IPS DF 4.7 (cell line): Measurements from ENCODE around the gene NUDT8.
"Not testable (repeated sequence)": the region's sequence is repeated elsewhere in the genome, so short reads cannot be mapped to it uniquely, and the experiment has no call there.

Experiments
- DNase-seq: peaks from one replicate; pipeline ENCODE4 v3.0.0-alpha.2; 2013; ENCODE audit warnings: low spot score; ENCODE audit errors: extremely low read depth

Gene NUDT8

DNA sequence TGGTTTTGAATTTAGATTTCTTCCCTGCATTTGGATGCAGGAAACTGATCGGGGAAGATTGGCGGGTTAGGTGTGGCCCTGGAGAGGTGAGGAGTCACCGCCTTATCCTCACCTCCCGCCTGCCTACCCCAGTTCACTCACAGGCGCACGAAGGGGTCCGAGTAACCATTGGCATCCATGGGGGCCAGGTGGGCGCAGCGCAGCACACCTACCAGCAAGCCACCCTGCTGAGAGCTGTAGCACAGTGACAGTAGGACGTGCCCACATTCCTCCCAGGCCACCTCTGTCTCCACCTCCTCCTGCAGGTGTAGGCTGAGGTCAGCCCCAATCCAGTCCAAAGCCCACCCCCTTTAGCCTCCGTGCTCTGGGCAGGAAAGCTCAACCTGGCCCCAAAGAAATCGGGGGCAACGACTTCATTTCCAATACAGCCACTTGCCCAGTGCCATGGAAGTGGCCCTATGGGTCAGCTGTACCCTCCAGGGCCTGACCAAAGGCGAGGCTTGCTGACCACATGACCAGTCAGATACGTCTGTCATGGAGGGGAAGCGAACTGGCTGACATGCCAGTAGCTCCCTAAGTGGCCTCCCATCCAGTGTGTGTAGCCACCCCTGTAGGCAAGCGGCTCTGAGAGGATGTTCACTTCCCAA, 16.3 kb downstream of the NUDT8 start:
- DNase-seq = no peak

DNA sequence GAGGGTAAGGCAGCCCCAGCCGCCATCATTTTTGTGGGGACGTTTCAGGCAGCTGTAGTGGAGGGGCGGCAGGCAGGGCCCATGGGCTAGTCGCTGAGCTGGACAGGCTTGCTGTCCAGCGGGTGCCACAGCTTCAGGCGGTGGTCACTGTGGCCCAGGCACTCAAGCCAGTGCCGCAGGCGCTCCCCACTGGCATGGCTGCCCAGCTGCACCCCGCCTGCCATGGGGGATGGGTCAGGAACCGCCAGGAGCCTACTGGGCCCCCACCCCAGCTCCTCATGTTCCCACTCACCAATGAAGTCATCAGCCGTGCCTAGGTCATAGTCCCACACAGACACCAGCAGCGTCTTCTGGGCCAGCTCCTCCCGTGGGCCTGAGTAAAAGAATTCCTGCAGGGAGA, 17.0 kb downstream of the NUDT8 start:
- no peak for DNase-seq

DNA sequence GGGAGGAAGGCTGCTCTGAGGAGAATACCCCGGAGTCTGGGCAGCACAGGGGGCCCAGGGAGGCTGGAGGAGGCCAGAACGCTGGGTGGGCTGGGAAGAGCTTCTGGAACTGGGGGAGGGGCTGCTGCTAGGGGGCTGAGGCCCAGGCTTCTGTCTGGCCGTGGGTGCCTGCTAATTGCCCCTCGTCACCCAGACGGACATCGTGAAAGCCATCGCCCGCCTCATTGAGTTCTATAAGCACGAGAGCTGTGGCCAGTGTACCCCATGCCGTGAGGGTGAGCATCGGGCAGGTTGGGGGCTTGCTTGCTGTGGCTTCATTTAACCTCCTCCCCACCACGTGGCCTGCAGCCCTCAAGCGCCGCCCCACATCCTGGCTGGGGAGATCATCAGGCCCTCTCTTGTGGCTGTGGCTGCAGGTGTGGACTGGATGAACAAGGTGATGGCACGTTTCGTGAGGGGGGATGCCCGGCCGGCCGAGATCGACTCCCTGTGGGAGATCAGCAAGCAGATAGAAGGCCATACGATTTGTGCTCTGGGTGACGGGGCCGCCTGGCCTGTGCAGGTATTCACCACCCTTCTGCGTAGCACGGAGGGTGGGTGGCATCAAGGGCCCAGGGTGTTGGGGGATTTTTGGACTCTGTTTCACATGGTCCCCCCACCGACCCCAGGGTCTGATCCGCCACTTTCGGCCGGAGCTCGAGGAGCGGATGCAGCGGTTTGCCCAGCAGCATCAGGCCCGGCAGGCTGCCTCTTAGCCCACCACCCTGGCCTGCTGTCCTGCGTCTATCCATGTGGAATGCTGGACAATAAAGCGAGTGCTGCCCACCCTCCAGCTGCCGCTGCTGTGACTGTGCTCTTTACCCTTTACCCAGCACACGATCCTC, 17.8 kb downstream of the NUDT8 start:
- DNase-seq = no peak

DNA sequence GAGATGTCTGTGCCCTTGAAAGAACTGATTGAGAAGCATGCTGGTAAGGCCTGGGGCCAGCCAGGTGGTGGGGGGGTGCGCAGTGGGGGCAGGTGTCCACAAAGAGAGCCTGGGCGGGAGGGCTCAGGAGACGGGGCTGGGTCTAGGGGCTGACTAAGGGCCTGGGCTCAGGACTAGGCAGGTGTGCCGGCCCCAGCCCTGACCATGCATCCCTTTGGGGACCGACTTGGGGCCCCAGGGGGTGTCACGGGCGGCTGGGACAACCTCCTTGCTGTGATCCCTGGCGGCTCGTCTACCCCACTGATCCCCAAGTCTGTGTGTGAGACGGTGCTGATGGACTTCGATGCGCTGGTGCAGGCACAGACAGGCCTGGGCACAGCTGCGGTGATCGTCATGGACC, 18.6 kb downstream of the NUDT8 start:
- no peak for DNase-seq

DNA sequence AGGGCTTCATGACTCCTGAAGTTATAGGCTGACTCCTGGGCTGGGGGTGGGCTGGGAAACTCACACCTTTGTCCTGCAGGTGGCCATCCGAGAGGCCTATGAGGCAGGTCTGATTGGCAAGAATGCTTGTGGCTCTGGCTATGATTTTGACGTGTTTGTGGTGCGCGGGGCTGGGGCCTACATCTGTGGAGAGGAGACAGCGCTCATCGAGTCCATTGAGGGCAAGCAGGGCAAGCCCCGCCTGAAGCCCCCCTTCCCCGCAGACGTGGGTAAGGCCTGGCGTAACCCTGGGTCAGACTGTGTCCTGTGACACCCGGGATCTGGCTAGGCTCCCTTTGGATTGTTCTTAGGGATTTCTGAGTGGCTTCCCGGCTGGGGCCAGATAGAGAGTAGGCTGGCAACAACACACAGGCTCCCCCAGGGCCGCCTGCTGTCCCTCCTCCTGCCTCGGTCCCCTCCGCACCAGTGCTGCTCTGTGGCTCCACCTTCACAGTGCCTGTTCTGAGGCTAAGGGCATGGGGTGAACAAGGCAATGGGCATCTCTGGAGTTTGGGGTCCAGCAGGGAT, 19.4 kb downstream of the NUDT8 start:
- DNase-seq = no peak

DNA sequence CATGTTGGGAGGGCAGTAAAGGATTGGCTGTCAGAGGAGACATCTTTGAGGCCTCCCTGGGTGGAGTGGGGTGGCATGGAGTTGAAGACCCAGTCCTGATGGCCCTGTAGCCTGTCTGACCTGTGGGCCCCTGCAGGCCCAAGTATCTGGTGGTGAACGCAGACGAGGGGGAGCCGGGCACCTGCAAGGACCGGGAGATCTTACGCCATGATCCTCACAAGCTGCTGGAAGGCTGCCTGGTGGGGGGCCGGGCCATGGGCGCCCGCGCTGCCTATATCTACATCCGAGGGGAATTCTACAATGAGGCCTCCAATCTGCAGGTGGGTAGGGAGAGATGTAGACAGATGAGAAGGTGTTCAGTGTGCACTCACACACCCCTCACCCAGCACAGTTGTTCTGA, 20.4 kb downstream of the NUDT8 start:
- no peak for DNase-seq

DNA sequence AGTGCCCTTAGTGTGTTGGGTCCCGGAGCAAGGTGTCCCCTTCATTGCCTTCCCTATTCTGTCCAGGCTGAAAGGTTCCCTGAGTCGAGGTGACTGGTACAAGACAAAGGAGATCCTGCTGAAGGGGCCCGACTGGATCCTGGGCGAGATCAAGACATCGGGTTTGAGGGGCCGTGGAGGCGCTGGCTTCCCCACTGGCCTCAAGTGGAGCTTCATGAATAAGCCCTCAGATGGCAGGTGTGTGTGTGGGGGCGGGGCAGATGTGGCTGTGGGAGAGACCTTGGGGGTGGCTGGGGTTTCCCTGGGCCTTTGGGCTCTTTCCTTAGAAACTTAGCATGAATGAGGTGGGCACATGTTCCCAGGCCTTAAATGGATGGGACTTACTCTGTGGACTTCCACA, 21.3 kb downstream of the NUDT8 start:
- no peak for DNase-seq

DNA sequence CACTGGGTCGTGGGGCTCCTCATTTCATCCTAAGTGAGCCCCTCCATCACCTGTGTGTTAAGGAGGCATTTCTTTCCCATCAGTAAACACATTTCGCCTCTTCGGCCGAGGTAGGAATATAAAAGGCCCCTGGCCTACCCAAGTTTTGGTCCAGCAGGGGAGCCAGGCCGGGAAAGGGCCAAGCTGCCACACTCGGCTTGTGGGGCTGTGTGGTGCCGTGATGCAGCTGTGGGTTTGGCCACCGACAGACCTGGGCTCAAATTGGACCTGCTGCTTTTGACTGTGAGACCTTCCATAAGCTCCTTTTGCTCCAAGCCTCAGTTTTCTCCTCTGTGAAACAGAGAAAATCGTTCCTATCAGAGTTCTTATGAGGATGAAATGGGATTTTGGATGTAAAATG, 22.2 kb downstream of the NUDT8 start:
- DNase-seq = no peak

DNA sequence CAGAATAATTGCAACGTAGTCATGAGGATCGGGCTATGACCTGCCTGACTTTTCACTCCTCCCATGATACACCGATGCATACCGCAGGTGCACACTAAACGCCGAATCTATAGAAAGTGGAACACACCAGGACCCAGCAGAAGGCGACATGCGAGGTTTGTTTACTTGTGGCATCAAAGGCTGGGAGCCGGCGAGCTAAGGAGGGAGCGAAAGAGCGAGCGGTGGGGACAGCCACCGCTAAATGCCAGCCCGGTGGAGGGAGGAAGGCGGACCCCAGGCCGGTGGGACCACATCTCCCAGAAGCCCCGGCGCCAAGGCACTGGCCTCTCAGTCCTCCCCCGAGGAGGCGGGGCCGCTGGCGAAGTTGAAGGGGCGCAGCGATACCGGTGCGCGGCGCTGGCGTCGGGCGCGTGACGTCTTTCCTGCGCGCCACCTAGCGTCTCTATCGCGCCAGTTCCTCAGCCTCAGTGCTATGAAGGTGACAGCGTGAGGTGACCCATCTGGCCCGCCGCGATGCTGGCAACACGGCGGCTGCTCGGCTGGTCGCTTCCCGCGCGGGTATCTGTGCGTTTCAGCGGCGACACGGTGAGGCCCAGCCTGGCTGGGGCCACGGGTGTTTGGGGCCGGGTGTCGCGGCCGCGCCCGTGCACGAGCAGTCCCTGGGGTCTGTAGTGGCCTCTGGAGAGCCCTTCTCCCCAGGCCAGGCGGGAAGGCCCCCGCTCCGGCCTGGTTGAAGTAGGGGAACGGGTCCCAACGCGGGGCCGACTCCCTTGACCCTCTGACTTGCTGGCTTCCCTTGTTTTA, 23.0 kb downstream of the NUDT8 start, which contains the start of gene NDUFV1:
Gene NDUFV1, plus strand, starts transcription at position 445 of the 804 bp plus-strand sequence. Its CDS starts 69 bp downstream, at position 514.
- no peak for DNase-seq

DNA sequence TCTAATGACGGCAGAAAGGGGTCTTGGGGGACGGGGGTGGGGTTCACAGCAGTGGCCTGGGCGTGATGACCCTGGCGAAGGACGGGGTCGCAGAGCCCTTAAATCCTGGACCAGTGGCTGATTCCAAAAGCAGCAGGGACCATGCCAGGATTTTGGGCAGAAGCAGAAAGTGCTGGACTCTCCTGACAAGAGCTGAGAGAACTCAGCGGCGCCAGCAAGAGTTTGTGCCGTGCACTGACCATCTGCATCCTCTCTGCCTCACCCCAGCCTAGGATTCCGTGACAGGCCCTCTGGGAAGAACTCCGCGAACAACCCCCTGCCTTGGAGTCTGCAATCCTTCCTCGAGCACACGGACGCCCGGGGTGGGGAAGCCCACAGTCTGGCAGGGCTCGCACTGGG, 23.6 kb downstream of the NUDT8 start:
- no peak for DNase-seq

DNA sequence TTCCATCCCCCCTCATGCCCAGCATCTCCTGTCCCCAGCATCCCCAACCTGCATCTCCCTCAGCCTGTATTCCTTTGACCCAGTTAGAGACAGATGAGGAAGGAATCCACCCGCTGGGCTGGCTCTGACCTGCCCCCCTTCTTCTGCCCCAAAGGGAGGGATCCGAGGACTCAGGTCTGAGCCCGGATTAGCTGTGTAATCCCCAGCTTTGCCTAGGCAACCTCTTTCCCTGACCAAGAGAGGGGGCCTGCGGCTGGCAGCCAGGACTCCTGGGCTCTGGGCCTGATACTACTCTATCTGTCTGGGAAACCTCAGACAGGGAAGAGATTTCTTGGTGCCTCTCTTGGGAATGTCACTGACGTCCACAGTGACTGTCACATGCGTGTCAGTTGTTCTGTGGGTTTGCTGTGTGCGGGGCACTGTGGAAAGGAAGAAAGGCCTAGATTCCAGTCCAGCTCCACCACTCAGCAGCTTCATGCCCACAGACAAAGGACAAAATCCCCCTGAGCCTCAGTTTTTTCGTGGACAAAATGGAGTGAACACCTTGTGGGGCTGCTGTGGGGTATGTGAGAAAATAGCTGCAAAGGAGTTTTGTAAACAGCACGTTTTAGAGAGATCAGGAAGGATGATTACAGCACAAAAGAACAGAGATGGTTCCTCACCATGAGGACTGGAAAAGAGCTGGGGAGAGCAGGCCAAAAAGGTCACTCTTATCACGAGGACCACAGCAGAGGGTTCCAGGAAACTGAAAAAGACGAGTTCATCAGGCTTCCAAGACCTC, 24.3 kb downstream of the NUDT8 start:
- no peak for DNase-seq

DNA sequence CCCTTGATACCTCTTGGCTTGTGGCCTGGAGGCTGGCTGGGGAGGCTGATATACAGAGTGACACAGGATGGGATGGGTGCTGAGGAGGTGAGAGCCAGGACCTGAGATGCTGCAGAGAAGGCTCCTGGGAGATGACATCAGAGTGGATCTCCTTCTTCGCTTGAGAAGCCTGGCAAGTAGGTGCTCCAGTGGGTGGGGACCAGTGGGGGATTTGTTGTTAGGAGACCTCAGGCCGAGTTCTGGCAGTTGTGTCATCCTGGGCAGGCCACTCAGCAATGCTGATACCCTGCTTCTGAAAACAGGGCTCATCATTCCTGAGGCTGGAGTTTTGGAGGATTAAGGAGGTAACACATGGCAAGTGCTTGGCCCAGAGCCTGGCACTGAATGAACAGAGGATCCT, 24.9 kb downstream of the NUDT8 start:
- no peak for DNase-seq

DNA sequence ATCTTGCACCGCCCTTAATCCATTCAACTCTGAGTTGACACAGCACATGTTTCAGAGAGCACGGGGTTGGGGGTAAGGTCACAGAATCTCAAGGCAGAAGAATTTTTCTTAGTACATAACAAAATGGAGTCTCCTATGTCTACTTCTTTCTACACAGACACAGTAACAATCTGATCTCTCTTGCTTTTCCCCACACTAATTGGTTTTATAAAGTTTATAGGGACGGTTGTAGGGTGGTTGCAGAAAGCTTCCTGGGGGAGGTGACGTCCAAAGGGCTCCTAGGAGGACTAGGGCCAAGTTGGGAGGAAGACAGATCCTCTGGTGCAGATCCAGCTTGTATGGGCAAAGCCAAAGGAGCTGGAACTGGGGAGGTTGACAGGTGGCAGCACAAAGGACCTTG, 25.6 kb downstream of the NUDT8 start:
- DNase-seq = not testable (repeated sequence)

DNA sequence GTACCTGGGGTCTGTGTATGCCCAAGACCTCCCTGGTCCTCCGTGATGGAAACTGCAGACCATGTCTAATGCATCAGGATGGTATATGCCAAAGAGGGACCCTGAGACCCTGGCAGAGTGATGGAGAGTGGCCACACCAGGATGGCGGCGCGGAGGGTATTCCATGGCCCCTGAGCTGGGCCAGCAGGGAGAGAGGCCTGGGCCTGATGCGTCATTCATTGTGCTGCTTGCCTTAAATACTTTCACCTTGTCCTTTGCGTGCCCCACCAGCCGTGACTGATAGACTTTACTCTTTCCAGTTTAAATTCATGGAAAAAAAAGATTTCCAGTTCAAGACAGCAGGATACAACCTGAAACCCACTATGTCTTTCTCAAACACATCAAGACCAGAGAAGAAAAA, 28.6 kb downstream of the NUDT8 start:
- DNase-seq = no peak

DNA sequence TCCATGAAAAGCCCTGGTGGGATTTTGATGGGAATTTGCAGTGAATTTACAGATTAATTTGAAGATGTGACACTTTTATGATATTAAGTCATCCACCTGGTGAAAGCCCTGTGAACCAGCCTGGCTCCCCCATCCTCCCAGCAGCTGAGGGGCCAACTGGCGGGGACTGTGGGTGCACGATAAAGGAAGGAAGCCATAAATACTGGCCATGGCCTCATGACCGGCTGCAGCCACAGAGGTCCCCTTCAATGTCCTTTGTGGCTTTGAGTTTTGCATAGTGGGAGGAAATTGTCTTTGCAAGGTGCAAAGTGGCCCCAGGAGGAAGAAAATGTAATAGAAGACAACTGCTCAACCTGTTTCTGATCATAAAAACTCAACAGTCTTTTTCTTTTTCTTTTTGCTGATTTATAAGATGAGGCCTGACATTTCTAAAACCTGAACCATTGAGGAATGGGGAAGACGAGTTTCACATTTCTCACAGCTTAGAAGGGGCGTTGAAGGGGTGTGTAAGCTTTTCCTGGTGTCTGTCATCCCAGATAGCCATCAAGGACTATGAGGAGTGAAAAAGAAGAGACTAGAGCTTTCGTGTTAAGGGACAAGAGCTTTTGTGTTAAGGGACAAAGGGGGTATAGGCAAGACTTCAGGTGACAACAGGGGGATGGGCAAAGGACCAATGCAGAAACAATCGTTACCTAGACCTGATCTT, 29.3 kb downstream of the NUDT8 start:
- no peak for DNase-seq

DNA sequence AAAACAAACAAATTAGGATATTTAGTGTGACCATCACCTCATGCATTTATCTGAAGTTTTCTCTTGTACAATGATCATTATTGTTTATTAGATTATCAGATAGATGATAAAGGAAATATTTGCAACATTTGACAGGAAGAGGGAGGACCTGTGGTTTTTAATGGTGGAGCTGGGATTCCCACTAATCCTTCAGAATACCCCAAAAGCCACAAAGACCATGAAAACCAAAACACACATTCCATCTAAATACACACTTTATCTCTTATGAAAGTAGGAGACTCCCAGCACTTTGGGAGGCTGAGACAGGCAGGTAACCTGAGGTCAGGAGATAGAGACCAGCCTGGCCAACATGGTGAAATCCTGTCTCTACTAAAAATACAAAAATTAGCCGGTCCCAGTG, 30.6 kb downstream of the NUDT8 start:
- no peak for DNase-seq

DNA sequence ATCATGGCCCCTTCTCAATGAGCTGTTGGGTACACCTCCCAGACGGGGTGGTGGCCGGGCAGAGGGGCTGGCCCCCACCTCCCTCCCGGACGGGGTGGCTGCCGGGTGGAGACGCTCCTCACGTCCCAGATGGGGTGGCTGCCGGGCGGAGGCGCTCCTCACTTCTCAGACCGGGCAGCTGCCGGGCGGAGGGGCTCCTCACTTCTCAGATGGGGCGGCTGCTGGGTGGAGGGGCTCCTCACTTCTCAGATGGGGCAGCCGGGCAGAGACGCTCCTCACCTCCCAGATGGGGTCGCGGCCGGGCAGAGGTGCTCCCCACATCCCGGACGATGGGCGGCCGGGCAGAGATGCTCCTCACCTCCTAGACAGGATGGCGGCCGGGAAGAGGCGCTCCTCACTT, 31.8 kb downstream of the NUDT8 start:
- DNase-seq = not testable (repeated sequence)

DNA sequence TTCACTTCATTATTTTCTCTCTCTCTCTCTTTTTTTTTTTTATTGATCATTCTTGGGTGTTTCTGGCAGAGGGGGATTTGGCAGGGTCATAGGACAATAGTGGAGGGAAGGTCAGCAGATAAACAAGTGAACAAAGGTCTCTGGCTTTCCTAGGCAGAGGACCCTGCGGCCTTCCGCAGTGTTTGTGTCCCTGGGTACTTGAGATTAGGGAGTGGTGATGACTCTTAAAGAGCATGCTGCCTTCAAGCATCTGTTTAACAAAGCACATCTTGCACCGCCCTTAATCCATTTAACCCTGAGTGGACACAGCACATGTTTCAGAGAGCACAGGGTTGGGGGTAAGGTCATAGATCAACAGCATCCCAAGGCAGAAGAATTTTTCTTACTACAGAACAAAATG, 32.3 kb downstream of the NUDT8 start:
- not testable (repeated sequence) for DNase-seq

DNA sequence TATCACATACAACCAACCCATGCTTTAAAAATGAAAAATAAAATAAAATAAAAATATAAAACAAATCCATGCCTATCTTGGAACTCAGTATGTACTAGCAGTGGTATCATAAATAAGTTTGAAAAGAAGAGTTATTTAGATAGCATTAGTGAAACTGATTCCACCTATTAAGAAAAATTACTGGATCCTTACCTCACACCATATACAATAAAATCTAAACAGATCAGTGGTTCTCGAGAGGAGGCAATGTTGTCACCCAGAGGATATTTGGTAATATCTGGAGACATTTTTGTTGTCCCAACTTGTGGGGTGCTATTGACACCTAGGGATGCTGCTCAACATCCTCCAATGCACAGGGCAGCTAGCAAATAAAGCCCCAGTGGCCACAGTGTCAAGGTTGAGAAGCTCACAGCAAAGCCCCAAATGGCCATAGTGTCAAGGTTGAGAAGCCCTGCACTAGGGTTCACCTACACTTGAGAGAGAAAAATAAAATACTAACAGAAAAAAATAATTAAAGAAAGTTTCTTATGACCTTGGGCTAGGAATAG, 32.9 kb downstream of the NUDT8 start:
- no peak for DNase-seq

DNA sequence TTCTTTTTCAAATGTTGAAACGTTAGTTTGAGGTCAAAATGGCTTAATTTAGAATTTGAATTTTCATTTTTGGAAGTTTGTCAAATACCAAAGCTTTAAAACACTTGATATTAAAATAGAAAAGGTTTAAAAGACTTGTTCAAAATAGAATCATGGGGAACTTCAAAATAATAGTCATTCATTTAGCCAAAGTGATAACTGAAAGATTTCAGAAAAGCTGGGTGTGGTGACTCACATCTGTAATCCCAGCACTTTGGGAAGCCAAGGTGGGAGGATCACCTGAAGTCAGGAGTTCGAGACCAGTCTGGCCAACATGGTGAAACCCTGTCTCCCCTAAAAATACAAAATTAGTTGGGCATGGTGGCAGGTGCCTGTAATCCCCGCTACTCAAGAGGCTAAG, 35.3 kb downstream of the NUDT8 start:
- DNase-seq = no peak
